HL-60 (cell line): ENCODE data around the gene GABPB1.

ENCODE experiments used
- DNase-seq, 2 experiments: peaks; one replicate each; pipeline ENCODE4 v3.0.0-alpha.2; 2010 to 2020; ENCODE audit warnings: low read depth in 1 of 2, low spot score in 1 of 2
- H3K27ac ChIP-seq: fragments of 250-450 bp; sonication (Bioruptor Pico); replicated peaks from 2 replicates; pipeline ENCODE4 v1.5.1; 2020; ENCODE audit warnings: mild to moderate bottlenecking, moderate library complexity
- H3K27me3 ChIP-seq: fragments of 250-450 bp; sonication (Bioruptor Pico); 2 replicates; pipeline ENCODE4 v1.5.1; 2021; ENCODE audit warnings: mild to moderate bottlenecking, moderate library complexity; ENCODE audit not compliant: insufficient read depth, poor library complexity, severe bottlenecking
- H3K4me3 ChIP-seq: replicated peaks from 2 replicates; pipeline ENCODE4 v1.5.1; 2011; ENCODE audit warnings: mild to moderate bottlenecking, control low read depth, low read length; ENCODE audit not compliant: insufficient read depth
- GABPA ChIP-seq: IDR thresholded peaks from 2 replicates; pipeline ENCODE4 v1.6.1; 2012; ENCODE audit warnings: low read depth
- POLR2AphosphoS5 ChIP-seq: IDR thresholded peaks from 2 replicates; pipeline ENCODE4 v1.6.1; 2012; ENCODE audit warnings: low read depth
- SPI1 ChIP-seq: IDR thresholded peaks from 2 replicates; pipeline ENCODE4 v1.6.1; 2012; ENCODE audit warnings: low read depth, mild to moderate bottlenecking, borderline replicate concordance
- TF ChIP-seq, protein P1 (sequence below): IDR thresholded peaks from one replicate; pipeline ENCODE4 v1.5.1; 2011; ENCODE audit warnings: low read length, control low read depth, inconsistent platforms; ENCODE audit not compliant: insufficient read depth
- TF ChIP-seq, protein P2 (sequence below): IDR thresholded peaks from 2 replicates; pipeline ENCODE4 v1.6.1; 2012; ENCODE audit warnings: low read depth; ENCODE audit not compliant: insufficient replicate concordance

GABPB1 gene

GRCh38 chr15:50307799-50308198, 47.2 kb downstream of the GABPB1 start:
- H3K4me3 ChIP-seq = no peak overlapping the region
- TF ChIP-seq, protein P1, sequence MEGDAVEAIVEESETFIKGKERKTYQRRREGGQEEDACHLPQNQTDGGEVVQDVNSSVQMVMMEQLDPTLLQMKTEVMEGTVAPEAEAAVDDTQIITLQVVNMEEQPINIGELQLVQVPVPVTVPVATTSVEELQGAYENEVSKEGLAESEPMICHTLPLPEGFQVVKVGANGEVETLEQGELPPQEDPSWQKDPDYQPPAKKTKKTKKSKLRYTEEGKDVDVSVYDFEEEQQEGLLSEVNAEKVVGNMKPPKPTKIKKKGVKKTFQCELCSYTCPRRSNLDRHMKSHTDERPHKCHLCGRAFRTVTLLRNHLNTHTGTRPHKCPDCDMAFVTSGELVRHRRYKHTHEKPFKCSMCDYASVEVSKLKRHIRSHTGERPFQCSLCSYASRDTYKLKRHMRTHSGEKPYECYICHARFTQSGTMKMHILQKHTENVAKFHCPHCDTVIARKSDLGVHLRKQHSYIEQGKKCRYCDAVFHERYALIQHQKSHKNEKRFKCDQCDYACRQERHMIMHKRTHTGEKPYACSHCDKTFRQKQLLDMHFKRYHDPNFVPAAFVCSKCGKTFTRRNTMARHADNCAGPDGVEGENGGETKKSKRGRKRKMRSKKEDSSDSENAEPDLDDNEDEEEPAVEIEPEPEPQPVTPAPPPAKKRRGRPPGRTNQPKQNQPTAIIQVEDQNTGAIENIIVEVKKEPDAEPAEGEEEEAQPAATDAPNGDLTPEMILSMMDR = no peak
- TF ChIP-seq GABPA = no peak
- TF ChIP-seq, protein P2, sequence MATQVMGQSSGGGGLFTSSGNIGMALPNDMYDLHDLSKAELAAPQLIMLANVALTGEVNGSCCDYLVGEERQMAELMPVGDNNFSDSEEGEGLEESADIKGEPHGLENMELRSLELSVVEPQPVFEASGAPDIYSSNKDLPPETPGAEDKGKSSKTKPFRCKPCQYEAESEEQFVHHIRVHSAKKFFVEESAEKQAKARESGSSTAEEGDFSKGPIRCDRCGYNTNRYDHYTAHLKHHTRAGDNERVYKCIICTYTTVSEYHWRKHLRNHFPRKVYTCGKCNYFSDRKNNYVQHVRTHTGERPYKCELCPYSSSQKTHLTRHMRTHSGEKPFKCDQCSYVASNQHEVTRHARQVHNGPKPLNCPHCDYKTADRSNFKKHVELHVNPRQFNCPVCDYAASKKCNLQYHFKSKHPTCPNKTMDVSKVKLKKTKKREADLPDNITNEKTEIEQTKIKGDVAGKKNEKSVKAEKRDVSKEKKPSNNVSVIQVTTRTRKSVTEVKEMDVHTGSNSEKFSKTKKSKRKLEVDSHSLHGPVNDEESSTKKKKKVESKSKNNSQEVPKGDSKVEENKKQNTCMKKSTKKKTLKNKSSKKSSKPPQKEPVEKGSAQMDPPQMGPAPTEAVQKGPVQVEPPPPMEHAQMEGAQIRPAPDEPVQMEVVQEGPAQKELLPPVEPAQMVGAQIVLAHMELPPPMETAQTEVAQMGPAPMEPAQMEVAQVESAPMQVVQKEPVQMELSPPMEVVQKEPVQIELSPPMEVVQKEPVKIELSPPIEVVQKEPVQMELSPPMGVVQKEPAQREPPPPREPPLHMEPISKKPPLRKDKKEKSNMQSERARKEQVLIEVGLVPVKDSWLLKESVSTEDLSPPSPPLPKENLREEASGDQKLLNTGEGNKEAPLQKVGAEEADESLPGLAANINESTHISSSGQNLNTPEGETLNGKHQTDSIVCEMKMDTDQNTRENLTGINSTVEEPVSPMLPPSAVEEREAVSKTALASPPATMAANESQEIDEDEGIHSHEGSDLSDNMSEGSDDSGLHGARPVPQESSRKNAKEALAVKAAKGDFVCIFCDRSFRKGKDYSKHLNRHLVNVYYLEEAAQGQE = no peak
- no peak for TF ChIP-seq POLR2AphosphoS5
- no peak for TF ChIP-seq SPI1
- no peak for DNase-seq
- H3K27ac ChIP-seq = no peak overlapping the region
- H3K27me3 ChIP-seq = no peaks in the 10 kb centered on the region

GRCh38 chr15:50304836-50305235, 50.2 kb downstream of the GABPB1 start:
- TF ChIP-seq POLR2AphosphoS5 (no peak), SPI1 (no peak), GABPA (no peak)
- TF ChIP-seq, protein P1 = no peak
- TF ChIP-seq, protein P2 = no peak
- no peak overlapping the region for H3K4me3 ChIP-seq
- no peak overlapping the region for H3K27ac ChIP-seq
- no peaks in the 10 kb centered on the region for H3K27me3 ChIP-seq
- DNase-seq = no peak

GRCh38 chr15:50302581-50302980, 52.4 kb downstream of the GABPB1 start:
- H3K27ac ChIP-seq = no peak overlapping the region
- H3K4me3 ChIP-seq = no peak overlapping the region
- no peaks in the 10 kb centered on the region for H3K27me3 ChIP-seq
- TF ChIP-seq SPI1 (peak; percentile 10; the same call in 1 of the 2 replicates), POLR2AphosphoS5 (no peak)
- DNase-seq = no peak

DNA sequence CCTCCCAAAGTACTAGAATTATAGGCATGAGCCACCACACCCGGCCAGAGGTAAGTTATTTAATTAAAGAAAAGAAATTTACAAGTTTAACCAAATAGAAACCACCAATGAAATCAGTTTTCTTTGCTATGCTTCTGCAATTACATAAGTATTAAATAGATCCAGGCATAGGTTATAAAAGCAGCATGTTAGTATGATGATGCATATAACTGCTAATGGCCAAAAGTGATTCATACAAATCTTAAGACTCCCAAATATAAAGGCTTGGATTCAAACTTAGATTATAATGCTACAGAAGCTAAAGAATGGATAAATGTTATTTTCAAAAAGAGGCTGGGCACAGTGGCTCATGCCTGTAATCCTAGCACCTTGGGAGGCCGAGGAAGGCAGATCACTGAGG, 56.7 kb downstream of the GABPB1 start:
- no peak for DNase-seq
- H3K27ac ChIP-seq = no peak overlapping the region
- no peak overlapping the region for H3K4me3 ChIP-seq
- TF ChIP-seq SPI1 (no peak), GABPA (no peak), POLR2AphosphoS5 (no peak)
- TF ChIP-seq, protein P1 = no peak
- TF ChIP-seq, protein P2 = no peak
- H3K27me3 ChIP-seq = no peaks in the 10 kb centered on the region
